Fibroblast of upper back skin (primary cell): Measurements from ENCODE around the gene ZNF133.
"Not testable (repeated sequence)": the region's sequence is repeated elsewhere in the genome, so short reads cannot be mapped to it uniquely, and the experiment has no call there.

Source experiments
- DNase-seq: peaks from one replicate; pipeline ENCODE4 v3.0.0-alpha.2; 2013

The ZNF133 gene

GRCh38 chr20:18287546-18287914 lies 797 bp upstream of the ZNF133 start:
- DNase-seq = no peak

GRCh38 chr20:18288749-18289267 lies 481 bp downstream of the ZNF133 start:
- no peak for DNase-seq

GRCh38 chr20:18289306-18289705 lies 979 bp downstream of the ZNF133 start:
- DNase-seq = no peak

- DNase-seq = no peak
These were observed 11.0 kb downstream of the ZNF133 start for GRCh38 chr20:18299364-18299763.

- no peak for DNase-seq
These were observed 16.3 kb downstream of the ZNF133 start for GRCh38 chr20:18304618-18305017.

- DNase-seq = no peak
These were observed 19.0 kb downstream of the ZNF133 start for GRCh38 chr20:18307301-18307700.

GRCh38 chr20:18310051-18310450 lies 21.7 kb downstream of the ZNF133 start:
- DNase-seq = no peak

GRCh38 chr20:18310592-18310991 lies 22.3 kb downstream of the ZNF133 start:
- DNase-seq = no peak

GRCh38 chr20:18312723-18313122 lies 24.4 kb downstream of the ZNF133 start:
- no peak for DNase-seq

GRCh38 chr20:18313411-18313810 lies 25.1 kb downstream of the ZNF133 start:
- no peak for DNase-seq

GRCh38 chr20:18314786-18315406 lies 26.6 kb downstream of the ZNF133 start:
- DNase-seq = peak; percentile 28

- no peak for DNase-seq
These were observed 27.8 kb downstream of the ZNF133 start for GRCh38 chr20:18316166-18316565.

GRCh38 chr20:18321316-18321715 lies 33.0 kb downstream of the ZNF133 start:
- no peak for DNase-seq

GRCh38 chr20:18321976-18322950 lies 33.9 kb downstream of the ZNF133 start:
- no peak for DNase-seq

GRCh38 chr20:18323705-18324104 lies 35.4 kb downstream of the ZNF133 start:
- DNase-seq = no peak

GRCh38 chr20:18324596-18325089 lies 36.3 kb downstream of the ZNF133 start:
- no peak for DNase-seq

GRCh38 chr20:18326990-18327389 lies 38.7 kb downstream of the ZNF133 start:
- DNase-seq = no peak

GRCh38 chr20:18331694-18332093 lies 43.4 kb downstream of the ZNF133 start:
- DNase-seq = no peak

- not testable (repeated sequence) for DNase-seq
These were observed 61.4 kb downstream of the ZNF133 start for GRCh38 chr20:18349749-18350148.

- DNase-seq = no peak
These were observed 71.5 kb downstream of the ZNF133 start for GRCh38 chr20:18359854-18360253.

- DNase-seq = no peak
These were observed 72.3 kb downstream of the ZNF133 start for GRCh38 chr20:18360635-18361034.

GRCh38 chr20:18361678-18362077 lies 73.4 kb downstream of the ZNF133 start:
- DNase-seq = no peak

GRCh38 chr20:18362916-18363315 lies 74.6 kb downstream of the ZNF133 start:
- no peak for DNase-seq

GRCh38 chr20:18363708-18364107 lies 75.4 kb downstream of the ZNF133 start:
- no peak for DNase-seq
